Measurements from ENCODE around the gene TNFSF15.

DNA sequence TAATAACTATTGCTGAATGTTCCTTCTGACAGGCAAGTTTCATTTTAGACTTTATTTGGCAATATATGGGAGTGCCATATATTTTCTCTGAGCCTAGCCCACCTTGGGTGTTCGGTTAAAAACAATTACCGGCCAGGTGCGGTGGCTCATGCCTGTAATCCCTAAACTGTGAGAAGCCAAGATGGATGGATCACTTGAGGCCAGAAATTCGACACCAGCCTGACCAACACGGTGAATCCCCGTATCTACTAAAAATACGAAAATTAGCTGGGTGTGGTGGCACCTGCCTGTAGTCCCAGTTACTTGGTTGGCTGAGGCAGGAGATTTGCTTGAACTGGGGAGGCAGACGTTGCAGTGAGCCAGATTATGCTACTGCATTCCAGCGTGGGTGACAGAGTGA is 47.9 kb downstream of the TNFSF15 start:
- TF ChIP-seq ZFP3 (CRISPR knock-in tag; IDR thresholded peaks at IDR 0.05) (no peak), GLIS3 (CRISPR knock-in tag; IDR thresholded peaks at IDR 0.05) (no peak), ZFP30 (CRISPR knock-in tag; IDR thresholded peaks at IDR 0.05) (no peak), TOX (CRISPR knock-in tag; IDR thresholded peaks at IDR 0.05; ENCODE audit: borderline replicate concordance) (no peak), BACH2 (CRISPR knock-in tag; IDR thresholded peaks at IDR 0.05; ENCODE audit: borderline replicate concordance) (no peak), TCF4 (CRISPR knock-in tag; IDR thresholded peaks at IDR 0.05; ENCODE audit: borderline replicate concordance) (no peak), POU6F1 (CRISPR knock-in tag; IDR thresholded peaks at IDR 0.05; ENCODE audit: borderline replicate concordance, low read depth) (no peak), ZNF8 (CRISPR knock-in tag; IDR thresholded peaks at IDR 0.05) (no peak)

All from SK-N-SH treated with all-trans-retinoic acid at 6 μM for 48 hours (cell line).